HepG2 (cell line): Measurements from ENCODE around the gene NAA38. TPM values are rescaled to one million over a fixed set of nuclear protein-coding genes. Genes with fewer than 3 reads are reported as not detected.
A peak's percentile ranks its signal among the peaks of the same experiment; 100 is the strongest.

Experiments
- ARHGAP35 ChIP-seq: sonication (generic); formaldehyde crosslinking; IDR thresholded peaks from 2 replicates; pipeline ENCODE4 v1.9.0; 2022; ENCODE audit warnings: mild to moderate bottlenecking, inconsistent platforms, moderate library complexity, missing genetic modification reagents, borderline replicate concordance
- CHD4 ChIP-seq: fragments of 200-600 bp; sonication (generic); IDR thresholded peaks from 2 replicates; pipeline ENCODE4 v1.7.0; 2017; ENCODE audit warnings: mild to moderate bottlenecking, low read length, borderline replicate concordance
- CREBL2 ChIP-seq: sonication (generic); formaldehyde crosslinking; IDR thresholded peaks from 2 replicates; pipeline ENCODE4 v1.8.1; 2023; ENCODE audit warnings: missing genetic modification reagents, mild to moderate bottlenecking, borderline replicate concordance
- HNRNPUL1 ChIP-seq: fragments of 200-400 bp; formaldehyde crosslinking; IDR thresholded peaks from 2 replicates; pipeline ENCODE4 v1.6.1; 2017; ENCODE audit warnings: low read depth, mild to moderate bottlenecking, low read length, moderate library complexity
- HOXA9 ChIP-seq: sonication (generic); formaldehyde crosslinking; IDR thresholded peaks from 2 replicates; pipeline ENCODE4 v1.8.1; 2022; ENCODE audit warnings: missing genetic modification reagents, mild to moderate bottlenecking, moderate library complexity, borderline replicate concordance
- IRF2 ChIP-seq: IDR thresholded peaks from 2 replicates; pipeline ENCODE4 v1.6.1; 2018; ENCODE audit warnings: missing genetic modification reagents, missing compliant biosample characterization
- MEF2D ChIP-seq: sonication (generic); formaldehyde crosslinking; IDR thresholded peaks from 2 replicates; pipeline ENCODE4 v1.5.1; 2020; ENCODE audit warnings: mild to moderate bottlenecking, missing genetic modification reagents
- NKX3-1 ChIP-seq: sonication (generic); formaldehyde crosslinking; IDR thresholded peaks from 2 replicates; pipeline ENCODE4 v1.5.0; 2020; ENCODE audit warnings: missing genetic modification reagents
- POLR2A ChIP-seq, 2 experiments: IDR thresholded peaks; 2 replicates each; pipeline ENCODE4 v1.6.1; 2011; ENCODE audit warnings: low read depth in 2 of 2, low read length in 2 of 2, mild to moderate bottlenecking in 1 of 2, moderate library complexity in 1 of 2; ENCODE audit not compliant: insufficient read depth in 1 of 2
- SP140L ChIP-seq: sonication (generic); formaldehyde crosslinking; IDR thresholded peaks from 2 replicates; pipeline ENCODE4 v1.4.0; 2020; ENCODE audit warnings: missing genetic modification reagents, borderline replicate concordance
- THAP9 ChIP-seq: sonication (generic); formaldehyde crosslinking; IDR thresholded peaks from 2 replicates; pipeline ENCODE4; 2020; ENCODE audit warnings: missing genetic modification reagents, mild to moderate bottlenecking, borderline replicate concordance
- ZHX2 ChIP-seq, 2 experiments: sonication (generic) in 1 of 2; formaldehyde crosslinking in 1 of 2; IDR thresholded peaks; 2 replicates each; pipeline versions ENCODE4 v1.6.1 to v1.9.0; 2014 to 2022; ENCODE audit warnings: antibody characterized with exemption in 1 of 2, borderline replicate concordance in 1 of 2, inconsistent platforms in 1 of 2, low read depth in 1 of 2, missing genetic modification reagents in 1 of 2
- ZNF598 ChIP-seq: sonication (generic); formaldehyde crosslinking; IDR thresholded peaks from 2 replicates; pipeline ENCODE4 v1.5.1; 2020; ENCODE audit warnings: mild to moderate bottlenecking, missing genetic modification reagents, borderline replicate concordance
- ZNF740 ChIP-seq: sonication (generic); formaldehyde crosslinking; IDR thresholded peaks from 2 replicates; pipeline ENCODE4 v1.4.0; 2020; ENCODE audit warnings: missing genetic modification reagents
- ZNF782 ChIP-seq: sonication (generic); formaldehyde crosslinking; IDR thresholded peaks from 2 replicates; pipeline ENCODE4 v1.4.0; 2020; ENCODE audit warnings: missing genetic modification reagents, mild to moderate bottlenecking, borderline replicate concordance
- ZNF816 ChIP-seq: sonication (generic); formaldehyde crosslinking; IDR thresholded peaks from 2 replicates; pipeline ENCODE4 v1.8.0; 2022; ENCODE audit warnings: missing genetic modification reagents, mild to moderate bottlenecking, borderline replicate concordance
- ZSCAN25 ChIP-seq: sonication (generic); formaldehyde crosslinking; IDR thresholded peaks from 2 replicates; pipeline ENCODE4 v1.8.0; 2022; ENCODE audit warnings: mild to moderate bottlenecking, missing genetic modification reagents
- polyA plus RNA-seq, 8 experiments: library from polyadenylated mRNA; depleted of rRNA in 3 of 8; stranded (reverse) in 7 of 8; unstranded in 1 of 8; fragments of >200 nt; fragmentation: Illumina TruSeq in 4 of 8; extraction: Trizol in 4 of 8; gene quantifications; 2 replicates each; pipeline versions ENCODE4 v1.2.1 to v1.2.3, GENCODE V29; 2011 to 2016; ENCODE audit warnings: low read depth in 4 of 8, missing spikeins in 1 of 8, mixed read lengths in 1 of 8; ENCODE audit not compliant: insufficient read depth in 1 of 8
- total RNA-seq, 5 experiments: library from RNA; depleted of rRNA; stranded (reverse); fragments of >200 nt; fragmentation: Illumina TruSeq; extraction: Trizol; gene quantifications; 2 replicates each; pipeline ENCODE4 v1.2.3, GENCODE V29; 2016; ENCODE audit warnings: low read depth in 1 of 5

NAA38 gene
- total and polyA plus RNA-seq, 2 of the 13 experiments (the other 11 are each of a cell fraction or from before 2014, with no cell fraction given) = 46.9 to 91.6 TPM

- TF ChIP-seq ARHGAP35 (CRISPR knock-in tag) = no peak
- TF ChIP-seq ZHX2 (IDR thresholded peaks at IDR 0.05; ENCODE audit: low read depth) = no peak
- TF ChIP-seq ZHX2 (CRISPR knock-in tag; IDR thresholded peaks at IDR 0.05; ENCODE audit: borderline replicate concordance) = no peak
- no peak; the same call in 1 of the 2 replicates for TF ChIP-seq MEF2D
- TF ChIP-seq HOXA9 (CRISPR knock-in tag) = 0 out of 2 replicates have a peak, but pooled peaks have one; percentile 52
- no peak for TF ChIP-seq ZSCAN25
- no peak for TF ChIP-seq IRF2 (CRISPR knock-in tag)
- TF ChIP-seq ZNF598 (CRISPR knock-in tag) = no peak
- no peak for TF ChIP-seq THAP9 (CRISPR knock-in tag)
- TF ChIP-seq CHD4 = no peak; the same call in 1 of the 2 replicates
- no peak for TF ChIP-seq CREBL2
- no peak for TF ChIP-seq ZNF782
- no peak for TF ChIP-seq NKX3-1 (CRISPR knock-in tag)
- TF ChIP-seq POLR2A (IDR thresholded peaks at IDR 0.05; ENCODE audit: insufficient read depth in 1 of 2, low read depth in 2 of 2, low read length in 2 of 2) = peak in 1 of 2 experiments; percentile 49; a peak in 1 of 4 replicates
- TF ChIP-seq ZNF740 (CRISPR knock-in tag) = 0 out of 2 replicates have a peak, but pooled peaks have one; percentile 20
- TF ChIP-seq ZNF816 (CRISPR knock-in tag) = no peak
- TF ChIP-seq HNRNPUL1 = no peak
- no peak for TF ChIP-seq SP140L (CRISPR knock-in tag)
These were observed 14.7 kb downstream of the NAA38 start (continued) for GRCh38 chr17:7842380-7843256.
